NK-92 treated with Interleukin-12 subunit alpha and Interleukin-12 subunit beta, amount 100 ng/mL, for 24 hours (cell line): ENCODE data around the gene SLC6A11.

Experiments
- DNase-seq: peaks from one replicate; lab custom pipeline; 2025; lab: John Stamatoyannopoulos, UW

SLC6A11 gene

DNA sequence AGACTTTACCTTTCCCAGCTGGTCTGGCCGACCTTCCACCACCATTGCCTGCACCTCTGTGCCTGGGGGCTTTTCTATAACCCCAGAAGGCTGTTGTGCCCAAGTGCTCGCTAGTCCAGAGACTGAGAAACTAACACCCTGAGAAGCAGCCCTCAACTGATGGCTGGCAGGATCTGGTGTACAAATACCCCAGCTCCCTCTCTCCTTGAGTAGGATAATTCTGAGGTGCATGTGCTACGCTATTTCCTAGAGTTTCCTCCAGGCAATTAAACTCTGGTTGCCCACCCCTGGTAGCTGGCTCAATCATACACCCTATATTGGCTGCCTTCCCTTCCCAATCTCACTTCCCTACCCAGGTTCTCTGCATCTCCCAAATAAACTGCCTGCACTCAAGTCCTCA lies 165.0 kb downstream of the SLC6A11 start:
- no peak for DNase-seq

- DNase-seq = no peak
These were observed 165.9 kb downstream of the SLC6A11 start for GRCh38 chr3:10981961-10982360.

DNA sequence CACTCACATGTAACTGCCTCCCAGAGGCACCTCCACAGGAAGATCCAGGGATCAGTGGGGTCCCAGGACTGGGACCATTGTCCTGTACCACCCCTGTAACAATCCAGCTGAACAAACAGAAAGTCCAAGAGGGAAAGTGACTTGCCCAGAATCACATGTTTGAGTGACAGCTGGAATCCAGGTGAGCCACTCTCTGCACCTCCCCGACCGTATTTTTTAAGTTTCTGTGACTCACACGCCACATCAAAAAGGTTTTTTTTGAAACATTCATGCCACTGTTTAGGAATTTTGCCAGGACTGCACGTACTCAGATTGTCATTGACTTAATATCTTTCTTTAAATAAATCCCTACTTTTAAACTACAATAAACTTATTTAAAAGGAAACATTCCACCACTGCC lies 166.8 kb downstream of the SLC6A11 start:
- no peak for DNase-seq

- DNase-seq = no peak
These were observed 167.3 kb downstream of the SLC6A11 start for GRCh38 chr3:10983219-10983916.

GRCh38 chr3:10984371-10984896 lies 168.4 kb downstream of the SLC6A11 start:
- no peak for DNase-seq

DNA sequence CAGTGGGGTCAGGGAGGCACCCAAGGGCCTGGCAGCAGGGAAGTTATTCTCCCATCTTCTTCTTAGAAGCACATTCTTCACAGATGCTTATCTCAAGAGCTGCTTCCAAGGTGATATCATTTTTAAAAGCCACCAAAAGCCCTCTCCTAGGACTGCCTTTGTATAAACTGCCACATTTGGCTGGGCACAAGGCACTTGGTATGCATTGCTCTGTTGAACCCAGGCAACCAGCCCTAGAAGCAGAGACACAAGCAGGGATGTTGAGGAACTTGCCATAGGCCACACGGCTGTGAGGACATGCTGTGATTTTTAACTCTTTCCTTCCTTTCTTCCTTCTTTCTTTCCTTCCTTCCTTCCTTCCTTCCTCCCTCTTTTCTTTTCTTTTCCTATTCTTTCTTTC lies 169.2 kb downstream of the SLC6A11 start:
- DNase-seq = no peak

- DNase-seq = no peak
These were observed 170.6 kb downstream of the SLC6A11 start for GRCh38 chr3:10986592-10986991.

DNA sequence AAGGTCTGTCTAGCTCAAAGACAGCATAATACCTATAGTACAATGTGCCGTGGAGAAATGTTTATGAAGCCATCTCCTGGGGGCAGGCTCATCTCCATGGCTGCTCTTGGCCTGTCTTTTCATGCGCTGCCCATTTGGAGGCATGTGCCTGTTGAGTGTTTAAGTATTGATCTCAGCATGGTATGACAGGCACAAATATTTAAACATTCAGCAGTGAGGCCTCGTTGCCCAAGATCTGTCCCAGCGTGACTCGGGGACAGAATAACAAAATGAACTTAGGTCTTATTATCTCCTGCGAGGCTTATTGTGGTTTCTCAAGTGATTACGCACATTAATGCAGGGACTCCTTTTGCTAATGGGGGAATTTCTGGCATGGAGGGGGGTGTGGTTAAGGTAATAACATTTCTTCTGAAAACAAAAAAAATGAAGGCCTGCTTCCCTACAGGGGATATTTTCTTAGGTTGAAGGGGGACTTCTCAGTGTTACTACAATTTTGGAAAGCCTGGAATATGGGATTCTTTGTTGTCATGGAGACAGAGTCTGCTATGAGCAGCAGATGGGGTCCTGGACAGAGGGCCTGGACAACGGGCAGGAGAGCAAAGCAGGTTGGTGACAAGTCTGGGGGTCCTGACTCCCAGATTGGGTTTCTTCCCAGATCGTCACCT lies 172.1 kb downstream of the SLC6A11 start:
- no peak for DNase-seq

DNA sequence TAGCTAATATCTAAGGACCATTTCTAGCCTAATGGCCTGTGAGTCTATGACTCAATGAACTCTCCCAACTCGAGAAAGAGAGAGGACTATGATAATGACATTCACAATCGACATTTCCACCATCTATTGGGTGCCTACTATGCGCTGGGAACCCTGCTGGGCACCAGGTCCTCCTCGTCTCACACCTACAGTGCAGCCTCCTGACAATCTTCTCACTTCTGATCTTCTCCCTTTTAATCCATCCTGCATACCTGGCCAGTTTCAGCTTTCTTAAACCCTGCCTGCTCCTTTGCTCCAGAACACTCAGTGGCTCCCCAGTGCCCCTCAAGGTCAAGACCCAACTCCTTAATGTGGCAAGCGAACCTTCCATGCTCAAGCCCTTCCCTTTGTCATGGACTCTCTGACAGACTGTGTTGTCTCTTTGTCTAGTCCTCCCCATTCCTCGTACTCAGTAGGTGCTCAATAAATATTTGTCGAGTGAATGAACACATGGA lies 173.0 kb downstream of the SLC6A11 start:
- no peak for DNase-seq
